Activated naive CD4-positive, alpha-beta T cell treated with Interleukin-2 at 50 U/mL for 16 hours (primary cell): Measurements from ENCODE around the gene SPEM3.
A peak's percentile ranks its signal among the peaks of the same experiment; 100 is the strongest.

Experiments used
- DNase-seq: peaks from one replicate; pipeline ENCODE4 v3.0.0-alpha.2; 2020

The SPEM3 gene

GRCh38 chr17:7403977-7404736 lies 24.5 kb upstream of the SPEM3 start, which contains the start of gene TMEM256:
TMEM256 (minus strand) TSS chr17:7404097; CDS start chr17:7404084, 13 bp downstream.
- peak; percentile 95 for DNase-seq

GRCh38 chr17:7404737-7405349 lies 23.8 kb upstream of the SPEM3 start:
- DNase-seq = peak; percentile 74

- DNase-seq = no peak
These were observed 23.1 kb upstream of the SPEM3 start for GRCh38 chr17:7405350-7406234.

DNA sequence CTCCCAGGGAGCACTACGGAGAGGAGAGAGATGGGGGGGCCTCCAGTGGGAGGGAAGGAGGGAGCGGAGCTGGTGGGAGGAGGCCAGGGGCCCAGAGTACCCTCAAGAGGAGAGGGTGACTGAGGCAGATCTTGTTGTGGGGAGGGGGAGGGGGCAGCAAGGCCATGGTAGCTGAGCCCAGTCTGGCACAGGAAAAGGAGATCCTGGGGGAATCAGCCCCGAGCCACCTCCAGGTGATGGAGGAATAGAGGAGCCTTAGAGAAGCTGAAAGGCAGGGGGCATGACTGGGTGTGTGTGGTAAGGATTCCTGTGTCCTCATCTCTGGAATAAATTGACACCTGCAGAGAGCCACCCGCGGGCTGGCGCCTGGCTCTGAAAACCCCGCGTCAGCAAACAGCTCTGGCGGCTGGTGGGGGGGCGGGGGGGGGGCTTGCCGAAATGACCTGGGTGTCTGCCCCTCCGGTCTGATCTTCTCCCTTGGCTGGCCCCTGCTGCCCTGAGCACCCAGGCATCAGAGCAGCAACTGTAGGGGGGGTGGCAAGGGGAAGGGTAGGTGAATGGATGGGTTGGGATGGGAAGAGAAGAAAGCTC lies 22.3 kb upstream of the SPEM3 start:
- no peak for DNase-seq

- no peak for DNase-seq
These were observed 21.6 kb upstream of the SPEM3 start for GRCh38 chr17:7407082-7407481.

GRCh38 chr17:7407485-7408251 lies 21.0 kb upstream of the SPEM3 start, which contains the start of gene NLGN2:
NLGN2 (plus strand) TSS chr17:7407845; CDS start chr17:7408256, 411 bp downstream.
- DNase-seq = no peak

- peak; percentile 32 for DNase-seq
These were observed 20.4 kb upstream of the SPEM3 start for GRCh38 chr17:7408252-7408727.

DNA sequence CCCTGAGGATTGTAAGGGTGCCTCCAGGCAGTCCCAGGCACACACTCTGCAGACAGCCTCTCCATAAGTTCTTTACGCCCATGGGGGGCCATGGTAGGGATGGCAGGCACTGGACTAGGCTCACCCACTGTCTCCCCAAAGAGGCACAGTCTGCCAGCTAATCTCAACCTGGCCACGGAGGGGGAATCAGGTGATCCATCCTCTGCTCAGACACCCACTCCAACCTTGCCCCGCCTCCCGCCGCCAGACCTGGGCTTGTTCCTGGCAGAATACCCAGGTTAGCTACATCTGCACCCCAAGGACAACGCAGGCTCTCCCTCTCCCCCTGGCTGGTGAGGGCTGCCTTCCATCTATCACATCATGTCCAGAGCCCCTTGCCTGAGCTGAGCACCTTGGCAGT lies 19.8 kb upstream of the SPEM3 start:
- no peak for DNase-seq

DNA sequence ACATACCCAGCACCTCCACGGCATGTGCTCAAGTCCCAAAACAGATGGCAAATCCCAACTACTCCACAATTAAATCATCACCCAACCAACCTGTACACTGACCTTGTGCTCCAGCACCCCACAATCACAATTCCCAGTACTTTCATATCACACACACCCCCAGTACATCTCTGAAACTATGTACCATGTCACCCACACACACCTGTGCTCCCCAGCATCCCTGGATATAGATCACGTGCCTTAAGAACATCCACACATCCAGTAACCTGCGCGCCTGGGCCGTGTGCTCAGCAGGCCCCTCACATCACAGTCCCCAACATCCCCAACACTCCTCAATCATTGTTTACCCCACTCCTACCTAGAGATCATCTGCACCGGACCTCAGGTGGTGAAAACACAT lies 18.9 kb upstream of the SPEM3 start:
- DNase-seq = no peak

GRCh38 chr17:7410634-7411426 lies 17.8 kb upstream of the SPEM3 start:
- no peak for DNase-seq

DNA sequence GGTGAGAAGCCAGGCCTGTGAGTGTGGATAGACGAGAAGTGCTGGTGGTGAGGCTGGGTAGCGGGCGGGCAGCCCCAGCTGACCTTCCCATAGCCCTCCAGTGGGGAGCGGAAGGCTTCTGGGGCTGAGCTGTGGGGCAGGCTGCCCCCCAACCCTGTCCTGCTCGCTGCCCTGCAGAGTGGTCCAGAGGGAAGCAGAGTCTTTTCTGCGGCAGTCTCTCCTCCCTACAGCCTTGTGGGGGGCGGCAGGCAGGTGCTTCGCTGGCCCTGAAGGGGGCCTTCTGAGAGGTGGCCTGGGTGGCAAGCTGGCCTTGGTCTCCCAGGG lies 17.3 kb upstream of the SPEM3 start:
- DNase-seq = no peak

DNA sequence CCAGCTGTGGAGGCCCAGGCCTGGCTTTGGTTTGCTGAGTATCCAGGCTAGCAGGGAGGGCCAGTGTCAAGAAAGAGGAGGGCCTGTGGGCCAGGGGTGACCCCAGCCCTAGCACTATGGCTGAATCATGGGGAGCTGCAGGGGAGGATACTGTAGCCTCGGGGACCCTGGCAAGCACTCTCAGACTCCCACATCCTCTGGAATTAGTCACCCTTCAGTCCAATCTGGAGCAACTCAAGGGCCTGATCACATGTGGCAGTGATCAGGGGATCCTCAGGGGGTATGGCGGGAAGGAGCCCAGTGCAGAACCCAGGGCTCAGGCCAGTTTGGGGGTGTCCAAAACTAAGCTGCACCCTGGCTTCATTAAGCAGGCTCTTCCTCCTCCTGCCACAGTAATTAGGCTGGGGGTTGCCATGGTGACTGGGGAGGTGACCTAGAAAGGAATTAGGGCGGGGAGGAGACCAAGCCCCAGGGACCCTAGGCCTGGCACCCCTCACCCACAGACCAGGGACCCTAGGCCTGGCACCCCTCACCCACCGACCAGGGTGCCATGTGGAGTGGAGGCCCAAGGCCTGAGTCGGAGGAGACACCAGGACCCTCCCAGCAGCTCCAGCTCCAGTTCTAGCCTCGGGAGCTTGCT lies 15.2 kb upstream of the SPEM3 start:
- no peak for DNase-seq

GRCh38 chr17:7414837-7415236 lies 13.8 kb upstream of the SPEM3 start:
- DNase-seq = no peak

GRCh38 chr17:7415784-7416183 lies 12.9 kb upstream of the SPEM3 start:
- no peak for DNase-seq

- no peak for DNase-seq
These were observed 12.3 kb upstream of the SPEM3 start for GRCh38 chr17:7416323-7416722.

DNA sequence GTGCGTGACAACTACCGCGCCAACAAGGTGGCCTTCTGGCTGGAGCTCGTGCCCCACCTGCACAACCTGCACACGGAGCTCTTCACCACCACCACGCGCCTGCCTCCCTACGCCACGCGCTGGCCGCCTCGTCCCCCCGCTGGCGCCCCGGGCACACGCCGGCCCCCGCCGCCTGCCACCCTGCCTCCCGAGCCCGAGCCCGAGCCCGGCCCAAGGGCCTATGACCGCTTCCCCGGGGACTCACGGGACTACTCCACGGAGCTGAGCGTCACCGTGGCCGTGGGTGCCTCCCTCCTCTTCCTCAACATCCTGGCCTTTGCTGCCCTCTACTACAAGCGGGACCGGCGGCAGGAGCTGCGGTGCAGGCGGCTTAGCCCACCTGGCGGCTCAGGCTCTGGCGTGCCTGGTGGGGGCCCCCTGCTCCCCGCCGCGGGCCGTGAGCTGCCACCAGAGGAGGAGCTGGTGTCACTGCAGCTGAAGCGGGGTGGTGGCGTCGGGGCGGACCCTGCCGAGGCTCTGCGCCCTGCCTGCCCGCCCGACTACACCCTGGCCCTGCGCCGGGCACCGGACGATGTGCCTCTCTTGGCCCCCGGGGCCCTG lies 11.5 kb upstream of the SPEM3 start:
- DNase-seq = no peak

DNA sequence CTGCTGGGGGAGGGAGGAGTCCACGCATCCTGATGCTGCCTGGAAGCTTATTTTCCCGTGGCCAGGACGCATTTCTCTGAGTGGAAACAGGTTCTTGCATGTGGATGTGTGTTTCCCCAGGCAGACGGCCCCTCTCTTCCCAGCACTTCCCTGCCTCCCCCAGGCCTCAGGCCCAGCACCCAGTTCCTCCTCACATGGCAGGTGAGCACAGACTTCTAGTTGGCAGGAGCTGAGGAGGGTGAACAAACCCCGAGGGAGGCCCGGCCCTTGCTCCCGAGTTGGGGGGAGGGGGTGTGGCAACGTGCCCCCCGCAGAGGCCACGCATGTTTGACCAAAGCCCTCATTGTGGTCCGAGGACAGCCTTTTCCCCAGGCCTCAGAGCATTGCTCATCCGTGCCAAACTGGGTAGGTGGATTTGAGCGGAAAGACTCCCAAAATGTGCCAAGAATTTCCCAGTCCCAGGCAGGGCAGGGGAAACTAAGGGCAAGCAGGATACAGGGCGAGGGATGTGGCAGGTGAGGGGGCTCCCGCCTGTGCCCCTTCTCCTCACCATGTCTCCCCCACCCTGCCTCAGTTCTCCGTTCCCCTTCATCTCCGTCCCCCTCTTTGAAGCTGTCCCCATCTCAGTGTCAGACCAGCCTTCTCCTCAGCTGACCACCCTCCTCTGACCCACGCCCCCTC lies 10.0 kb upstream of the SPEM3 start:
- DNase-seq = no peak

- DNase-seq = no peak
These were observed 8.6 kb upstream of the SPEM3 start, which contains the start of gene SPEM1 for GRCh38 chr17:7419819-7420610. SPEM1 (plus strand) TSS chr17:7420324; CDS start chr17:7420385, 61 bp downstream.

- DNase-seq = no peak
These were observed 7.5 kb upstream of the SPEM3 start for GRCh38 chr17:7421186-7421585.
